Cardiac fibroblast (primary cell): ENCODE results near the gene ESRRG.

Experiments
- DNase-seq, 2 donors: peaks; one replicate each; pipeline versions ENCODE4 v3.0.0 to v3.0.0-alpha.2; 2010; ENCODE audit warnings: low read depth in 2 of 2
- H3K4me3 ChIP-seq, 2 donors: replicated peaks in 1 of 2; 1 replicate in 1 of 2; 2 replicates in 1 of 2; pipeline ENCODE4 v1.5.1; 2011; ENCODE audit warnings: low read depth in 2 of 2, low read length in 2 of 2, mild to moderate bottlenecking in 2 of 2, moderate library complexity in 1 of 2
- CTCF ChIP-seq: IDR thresholded peaks from one replicate; pipeline ENCODE4 v1.5.1; 2011; ENCODE audit warnings: low read depth, mild to moderate bottlenecking, low read length, inconsistent platforms

The ESRRG gene

GRCh38 chr1:216462066-216462775, 261.0 kb downstream of the ESRRG start:
- no peak for TF ChIP-seq CTCF
- no peak overlapping the region for H3K4me3 ChIP-seq
- DNase-seq = peak; percentile 28 to 63

DNA sequence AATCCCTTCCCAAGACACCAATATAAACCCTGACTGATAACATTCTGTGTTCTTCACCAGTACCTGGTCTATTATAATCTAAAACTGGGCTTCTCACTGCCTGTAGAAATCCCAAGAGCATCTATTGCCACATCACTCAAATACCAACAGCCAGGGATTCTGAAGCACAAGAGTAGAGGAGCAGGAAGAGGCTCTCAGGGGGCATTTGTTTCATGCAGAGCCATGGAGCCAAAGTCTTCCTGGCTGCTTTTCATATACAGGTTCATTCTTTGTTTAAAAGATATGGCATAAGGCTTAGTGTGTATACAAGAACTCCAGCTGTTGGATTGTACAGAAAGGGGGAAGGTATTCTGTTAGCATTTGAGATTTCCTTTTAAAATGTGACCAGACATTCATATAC, 261.8 kb downstream of the ESRRG start:
- no peak overlapping the region for H3K4me3 ChIP-seq
- DNase-seq = peak; percentile 20 to 27
- no peak for TF ChIP-seq CTCF

DNA sequence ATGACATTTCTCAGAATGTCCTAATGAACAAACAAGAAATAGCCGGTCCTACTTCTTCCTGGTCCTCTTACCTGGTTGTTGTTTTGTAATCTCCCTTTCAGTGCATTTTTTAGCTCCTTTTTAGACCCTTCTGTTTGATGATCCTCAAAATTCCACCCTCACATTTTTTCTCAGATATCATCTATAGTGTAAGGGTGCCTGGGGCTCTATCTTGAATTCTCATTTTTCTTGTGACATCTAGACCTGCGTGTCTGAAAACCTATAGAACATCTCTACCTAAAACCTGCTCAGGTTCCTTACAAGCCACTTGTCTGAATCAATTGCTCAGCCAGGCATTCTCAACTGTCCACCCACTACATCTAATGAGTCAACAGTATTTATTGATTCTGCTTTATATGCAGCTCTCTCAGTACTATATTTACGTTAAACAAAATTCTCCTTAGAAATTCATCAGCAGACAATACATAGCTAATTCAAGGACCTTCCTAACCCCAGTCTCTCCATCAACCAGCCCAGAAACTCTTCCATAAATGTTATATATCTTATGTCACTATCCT, 263.5 kb downstream of the ESRRG start:
- no peak overlapping the region for H3K4me3 ChIP-seq
- DNase-seq = no peak
- TF ChIP-seq CTCF = no peak

- DNase-seq = peak; percentile 7 to 12
- TF ChIP-seq CTCF = no peak
- H3K4me3 ChIP-seq = no peak overlapping the region
Measured at GRCh38 chr1:216458812-216459211, 264.4 kb downstream of the ESRRG start.

DNA sequence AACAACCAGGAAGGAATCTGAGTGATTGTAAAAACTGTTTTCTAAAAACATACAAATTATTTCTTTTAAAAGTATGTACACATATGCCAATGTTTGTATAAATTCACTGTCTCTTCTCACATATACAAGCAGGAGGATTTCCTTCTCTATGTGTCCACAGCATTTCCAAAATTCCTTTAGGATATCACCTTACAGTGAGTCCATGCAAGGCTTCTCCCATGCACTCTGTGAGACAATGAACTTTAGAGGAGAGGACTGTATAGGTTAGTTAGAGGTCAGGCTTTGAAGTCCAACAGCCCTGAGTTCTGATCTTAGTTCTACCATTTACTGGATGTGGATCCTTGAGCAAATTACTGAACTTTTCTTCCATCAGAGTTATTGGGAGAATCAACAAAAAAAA, 265.9 kb downstream of the ESRRG start:
- H3K4me3 ChIP-seq = no peak overlapping the region
- TF ChIP-seq CTCF = no peak
- peak in 1 of 2 donors; percentile 12 for DNase-seq

DNA sequence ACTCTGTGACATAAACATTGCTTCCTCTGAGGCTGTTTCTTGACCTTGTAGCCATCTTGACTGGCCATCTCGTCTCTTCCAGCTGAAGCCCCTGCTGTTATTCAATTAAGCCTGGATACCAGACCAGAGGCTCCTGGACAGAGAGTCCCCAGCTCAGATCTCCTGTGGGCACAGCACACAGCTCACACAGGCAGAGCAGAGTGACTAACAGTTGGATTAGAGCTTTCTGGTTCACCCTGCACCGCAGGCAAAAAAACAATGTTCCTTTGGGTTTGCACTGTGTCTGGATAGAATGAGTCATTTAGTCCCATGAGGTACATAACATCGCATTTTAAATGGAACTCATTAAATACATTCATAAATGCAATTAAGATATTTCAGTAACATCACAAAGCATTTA, 266.5 kb downstream of the ESRRG start:
- no peak for TF ChIP-seq CTCF
- peak; percentile 48 to 84 for DNase-seq
- no peak overlapping the region for H3K4me3 ChIP-seq
